Epithelial cell of proximal tubule (primary cell): ENCODE measurements around the gene UST. TPM values are rescaled to one million over a fixed set of nuclear protein-coding genes. Genes with fewer than 3 reads are reported as not detected.
"Not testable (repeated sequence)": the region's sequence is repeated elsewhere in the genome, so short reads cannot be mapped to it uniquely, and the experiment has no call there.

Experiments
- DNase-seq: peaks from one replicate; pipeline ENCODE4 v3.0.0-alpha.2; 2011; ENCODE audit warnings: low read depth
- H3K4me3 ChIP-seq: 2 replicates; pipeline ENCODE4 v1.5.1; 2011; ENCODE audit warnings: low read depth, mild to moderate bottlenecking, low read length
- CTCF ChIP-seq: conservative IDR thresholded peaks from 2 replicates; pipeline ENCODE4 v1.5.1; 2012; ENCODE audit warnings: low read depth, mild to moderate bottlenecking, low read length
- total RNA-seq: library from RNA; depleted of rRNA; stranded (reverse); fragments of >200 nt; gene quantifications from 2 replicates; pipeline ENCODE4 v1.2.3, GENCODE V29; 2015

Gene UST
- total RNA-seq, 1 donor from 2014 or later, result 1.1 TPM

DNA sequence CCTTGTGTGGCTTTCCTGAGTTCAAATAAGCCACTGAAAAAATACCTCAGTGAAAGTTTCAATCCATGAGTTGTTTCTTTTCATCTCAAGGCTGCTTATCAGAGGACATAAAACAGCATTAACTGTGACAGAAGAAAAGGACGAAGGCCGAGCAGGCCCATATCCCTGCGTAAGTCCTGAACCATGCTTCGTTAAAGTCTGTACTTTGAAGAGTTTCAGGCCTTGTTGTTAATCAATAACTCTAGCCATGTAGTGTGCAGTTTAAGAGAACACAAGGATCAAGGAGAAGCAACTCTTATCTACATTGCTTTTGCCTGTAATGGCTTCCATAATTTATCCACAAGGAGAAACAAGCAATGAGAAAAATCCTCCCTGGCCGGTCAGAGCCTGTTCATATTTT lies 165.4 kb downstream of the UST start:
- no peak for DNase-seq
- no peak for TF ChIP-seq CTCF
- H3K4me3 ChIP-seq, result no peak overlapping the region

DNA sequence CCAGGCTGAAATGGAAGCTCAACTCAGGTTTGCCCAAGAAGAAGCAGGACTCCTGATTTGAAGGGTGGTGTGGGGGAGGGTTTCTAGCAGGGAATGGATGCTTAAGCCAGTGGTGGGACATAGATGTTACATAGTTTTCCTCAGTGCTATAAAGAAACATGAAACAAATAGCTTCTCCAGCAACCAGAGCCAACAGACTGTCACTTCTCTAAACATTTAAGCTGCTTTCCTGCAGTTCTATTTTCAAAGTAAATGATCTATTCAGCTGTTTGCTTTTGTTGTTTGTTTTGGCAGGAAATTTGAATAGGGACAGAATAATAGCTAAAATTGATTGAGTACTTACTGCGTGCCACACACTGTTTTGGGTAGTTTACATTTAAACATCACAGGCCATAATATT lies 169.0 kb downstream of the UST start:
- DNase-seq, result no peak

GRCh38 chr6:148916485-148916884 lies 169.7 kb downstream of the UST start:
- DNase-seq, result not testable (repeated sequence)

More for the DNA sequence above, 169.0 kb downstream of the UST start:
- H3K4me3 ChIP-seq, result no peak overlapping the region
- no peak for TF ChIP-seq CTCF

GRCh38 chr6:148924226-148925012 lies 177.6 kb downstream of the UST start:
- no peak overlapping the region for H3K4me3 ChIP-seq
- DNase-seq, result no peak
- no peak for TF ChIP-seq CTCF

More at GRCh38 chr6:148916485-148916884, 169.7 kb downstream of the UST start:
- not testable (repeated sequence) for H3K4me3 ChIP-seq

DNA sequence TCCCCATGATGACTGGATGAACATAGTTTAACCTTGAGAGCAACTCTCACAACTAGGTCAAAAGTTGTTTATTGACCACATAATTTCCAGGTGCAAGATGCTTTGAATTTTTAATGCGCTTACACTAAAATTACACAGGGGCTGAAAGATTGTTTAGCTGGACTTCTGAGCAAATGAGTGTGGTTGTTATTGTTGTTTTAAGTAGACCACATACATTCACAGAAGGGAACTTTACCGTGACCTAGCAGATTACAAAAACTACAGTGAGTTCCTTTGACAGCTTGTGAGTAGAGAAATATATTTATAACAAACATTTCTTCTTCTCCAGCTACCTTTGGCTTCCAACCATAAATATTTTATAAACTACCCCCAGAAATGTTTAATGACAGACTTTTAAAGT lies 178.9 kb downstream of the UST start:
- no peak overlapping the region for H3K4me3 ChIP-seq
- TF ChIP-seq CTCF, result no peak
- no peak for DNase-seq

GRCh38 chr6:148926478-148926877 lies 179.6 kb downstream of the UST start:
- TF ChIP-seq CTCF, result no peak
- no peak overlapping the region for H3K4me3 ChIP-seq
- no peak for DNase-seq

- no peak for TF ChIP-seq CTCF
- no peak for DNase-seq
- no peak overlapping the region for H3K4me3 ChIP-seq
Measured at GRCh38 chr6:148927586-148927985, 180.8 kb downstream of the UST start.
